ENCODE measurements around the gene HLCS.

Gene HLCS

GRCh38 chr21:36761685-36762084 lies 204.8 kb downstream of the HLCS start:
- Histone ChIP-seq H3K79me2 (ENCODE audit: insufficient read depth, low read depth) (no peaks in the 10 kb centered on the region), H4K20me1 (ENCODE audit: insufficient read depth) (no peaks in the 10 kb centered on the region), H2AFZ (ENCODE audit: low read depth) (no peak overlapping the region), H3K27ac (no peak overlapping the region), H3K4me2 (no peak overlapping the region), H3K4me1 (ENCODE audit: low read depth, poor library complexity, severe bottlenecking) (no peaks in the 10 kb centered on the region), H3K4me3 (IDR thresholded peaks at IDR 0.05; ENCODE audit: insufficient read depth, low read depth, low read length) (no peak overlapping the region), H3K36me3 (ENCODE audit: insufficient read depth) (no peaks in the 10 kb centered on the region), H3K9ac (no peak overlapping the region), H3K27me3 (ENCODE audit: insufficient read depth, low read depth) (no peaks in the 10 kb centered on the region)
- no peak for TF ChIP-seq CTCF (conservative IDR thresholded peaks at IDR 0.05; ENCODE audit: low read depth, low read length)

- Histone ChIP-seq H2AFZ (ENCODE audit: low read depth) (no peak overlapping the region), H4K20me1 (ENCODE audit: insufficient read depth) (no peaks in the 10 kb centered on the region), H3K27ac (no peak overlapping the region), H3K79me2 (ENCODE audit: insufficient read depth, low read depth) (no peaks in the 10 kb centered on the region), H3K27me3 (ENCODE audit: insufficient read depth, low read depth) (no peaks in the 10 kb centered on the region), H3K9ac (no peak overlapping the region), H3K4me2 (no peak overlapping the region), H3K4me1 (ENCODE audit: low read depth, poor library complexity, severe bottlenecking) (no peaks in the 10 kb centered on the region), H3K36me3 (ENCODE audit: insufficient read depth) (no peaks in the 10 kb centered on the region), H3K4me3 (IDR thresholded peaks at IDR 0.05; ENCODE audit: insufficient read depth, low read depth, low read length) (no peak overlapping the region)
- TF ChIP-seq CTCF (conservative IDR thresholded peaks at IDR 0.05; ENCODE audit: low read depth, low read length): no peak
Observed at GRCh38 chr21:36759348-36760083, 207.0 kb downstream of the HLCS start.

GRCh38 chr21:36757196-36757595 lies 209.3 kb downstream of the HLCS start:
- Histone ChIP-seq H3K36me3 (ENCODE audit: insufficient read depth) (no peaks in the 10 kb centered on the region), H2AFZ (ENCODE audit: low read depth) (no peak overlapping the region), H3K4me3 (IDR thresholded peaks at IDR 0.05; ENCODE audit: insufficient read depth, low read depth, low read length) (no peak overlapping the region), H3K4me1 (ENCODE audit: low read depth, poor library complexity, severe bottlenecking) (no peaks in the 10 kb centered on the region), H3K27me3 (ENCODE audit: insufficient read depth, low read depth) (no peaks in the 10 kb centered on the region), H3K9ac (no peak overlapping the region), H3K27ac (no peak overlapping the region), H3K4me2 (no peak overlapping the region), H3K79me2 (ENCODE audit: insufficient read depth, low read depth) (no peaks in the 10 kb centered on the region), H4K20me1 (ENCODE audit: insufficient read depth) (no peaks in the 10 kb centered on the region)
- no peak for TF ChIP-seq CTCF (conservative IDR thresholded peaks at IDR 0.05; ENCODE audit: low read depth, low read length)

- H3K36me3 ChIP-seq (ENCODE audit: insufficient read depth): no peaks in the 10 kb centered on the region
- no peaks in the 10 kb centered on the region for H3K27me3 ChIP-seq (ENCODE audit: insufficient read depth, low read depth)
- H3K4me1 ChIP-seq (ENCODE audit: low read depth, poor library complexity, severe bottlenecking): no peaks in the 10 kb centered on the region
- no peak overlapping the region for H3K4me3 ChIP-seq (IDR thresholded peaks at IDR 0.05; ENCODE audit: insufficient read depth, low read depth, low read length)
- no peak overlapping the region for H3K4me2 ChIP-seq
- H3K79me2 ChIP-seq (ENCODE audit: insufficient read depth, low read depth): no peaks in the 10 kb centered on the region
- H4K20me1 ChIP-seq (ENCODE audit: insufficient read depth): no peaks in the 10 kb centered on the region
- no peak overlapping the region for H3K9ac ChIP-seq
- H3K27ac ChIP-seq: no peak overlapping the region
- TF ChIP-seq CTCF (conservative IDR thresholded peaks at IDR 0.05; ENCODE audit: low read depth, low read length): no peak
- no peak overlapping the region for H2AFZ ChIP-seq (ENCODE audit: low read depth)
Observed at GRCh38 chr21:36756527-36756926, 209.9 kb downstream of the HLCS start.
